Heart left ventricle (tissue), 16 donors: ENCODE results near the gene HS3ST3A1. TPM values are rescaled to one million over a fixed set of nuclear protein-coding genes. Genes with fewer than 3 reads are reported as not detected.

Source experiments
- ATAC-seq, 4 donors: fragments of 200-7000 bp; cut with Tn5 transposase; one replicate each; pipeline ENCODE4 v1.9.1; 2020 to 2022; ENCODE audit warnings: moderate library complexity in 4 of 4, mild to moderate bottlenecking in 3 of 4, moderate number of reproducible peaks in 1 of 4
- DNase-seq, 5 donors: peaks; one replicate each; pipeline ENCODE4 v3.0.0-alpha.2; 2020
- H3K27ac ChIP-seq, 12 donors: fragments of 200-600 bp; sonication (generic) in 4 of 12; one replicate each; pipeline versions ENCODE4 v1.5.0 to v1.8.0; 2016 to 2022; ENCODE audit warnings: mild to moderate bottlenecking in 2 of 12
- H3K27me3 ChIP-seq, 9 donors: fragments of 200-600 bp; sonication (generic) in 2 of 9; one replicate each; pipeline versions ENCODE4 v1.5.1 to v1.8.0; 2016 to 2022; ENCODE audit warnings: mild to moderate bottlenecking in 3 of 9
- H3K36me3 ChIP-seq, 9 donors: fragments of 200-600 bp; sonication (generic) in 2 of 9; one replicate each; pipeline versions ENCODE4 v1.5.0 to v1.8.0; 2018 to 2022; ENCODE audit warnings: mild to moderate bottlenecking in 2 of 9
- H3K4me1 ChIP-seq, 12 donors: fragments of 200-600 bp; sonication (generic) in 4 of 12; one replicate each; pipeline versions ENCODE4 v1.5.0 to v1.8.0; 2016 to 2022; ENCODE audit warnings: mild to moderate bottlenecking in 3 of 12
- H3K4me3 ChIP-seq, 12 donors: fragments of 200-600 bp; sonication (generic) in 4 of 12; one replicate each; pipeline versions ENCODE4 v1.5.0 to v1.8.0; 2017 to 2022; ENCODE audit warnings: mild to moderate bottlenecking in 9 of 12, moderate library complexity in 4 of 12
- H3K9me3 ChIP-seq, 12 donors: fragments of 200-600 bp; sonication (generic) in 4 of 12; one replicate each; pipeline versions ENCODE4 v1.5.0 to v1.8.0; 2016 to 2022; ENCODE audit warnings: mild to moderate bottlenecking in 1 of 12
- POLR2A ChIP-seq, 2 donors: fragments of 450-650 bp; IDR thresholded peaks; one replicate each; pipeline ENCODE4 v1.6.1; 2017; ENCODE audit warnings: antibody characterized with exemption in 2 of 2, mild to moderate bottlenecking in 2 of 2, moderate library complexity in 2 of 2
- WGBS, 4 donors: extraction: QIAGEN DNeasy Blood & Tissue Kit in 2 of 4; methylation state at CpG; one replicate each; pipeline versions ENCODE4 v1.1.5 to v1.1.7; 2013 to 2018; 5-methylcytosine and 5-hydroxymethylcytosine counted together
- intact Hi-C, 10 donors: fragments of 100-400 bp; cut with DNase I; formaldehyde crosslinking; loops; one replicate each; pipeline versions ENCODE4 v1.11.1 to v1.14.2; 2022
- polyA plus RNA-seq, 2 donors: library from polyadenylated mRNA; stranded (reverse); fragments of 200-250 nt; gene quantifications; one replicate each; pipeline ENCODE4 v1.2.3, GENCODE V29; 2013
- total RNA-seq, 9 donors: library from RNA; depleted of rRNA in 2 of 9; stranded (reverse); fragments of >200 nt in 2 of 9; fragmentation: NEBNext Ultra II Directional in 3 of 9; extraction: Animal tissue kit (Norgen Biotek cat#: 25700) in 3 of 9; gene quantifications; one replicate each; pipeline versions ENCODE4 v1.1.0 to v1.2.4, GENCODE V29; 2016 to 2023
- TF ChIP-seq, protein P1 (sequence below), 12 donors: fragments of 200-600 bp; sonication (generic) in 4 of 12; IDR thresholded peaks; one replicate each; pipeline versions ENCODE4 v1.5.0 to v1.8.0; 2018 to 2022; ENCODE audit warnings: antibody characterized with exemption in 12 of 12, mild to moderate bottlenecking in 5 of 12
- donor health status: ischemic (EF 13 %, LVEDD 7.1; RV severe dilation, severe dysfunction).
- donor health status: healthy with polysubstance abuse.
- donor health status: DM: no; HTN: yes; CAD: no.
- donor health status: DM: no; HTN: no; CAD: no.
- donor health status: ischemic (EF 25% LVEDD 6.9; RV normal size, moderate dysfunction).
- donor health status: ischemic (EF 25% LVEDD 5.7; RV mildly dilated, moderate dysfunction).
- donor health status: healthy.
- donor health status: DM: yes; HTN: yes; CAD: no.
- donor health status: ischemic (EF 35%, LVEDD 5.7; RV mildly dilated, moderate dysfunction).
- donor health status: nonischemic (EF 11% LVEDD 7.7; RV severe dilation, severe dysfunction).
- donor health status: DM: yes; HTN: yes; CAD: no.
- donor health status: PGD.
- donor health status: ischemic (EF 29% LVEDD 5.4; RV normal size, mild dysfunction).
- donor health status: nonischemic (EF 23%, LVEDD 6.1; RV moderate dilation, normal function).

The HS3ST3A1 gene
- total and polyA plus RNA-seq, 11 donors, result 0.08 to 5.7 (median 1.8) TPM

DNA sequence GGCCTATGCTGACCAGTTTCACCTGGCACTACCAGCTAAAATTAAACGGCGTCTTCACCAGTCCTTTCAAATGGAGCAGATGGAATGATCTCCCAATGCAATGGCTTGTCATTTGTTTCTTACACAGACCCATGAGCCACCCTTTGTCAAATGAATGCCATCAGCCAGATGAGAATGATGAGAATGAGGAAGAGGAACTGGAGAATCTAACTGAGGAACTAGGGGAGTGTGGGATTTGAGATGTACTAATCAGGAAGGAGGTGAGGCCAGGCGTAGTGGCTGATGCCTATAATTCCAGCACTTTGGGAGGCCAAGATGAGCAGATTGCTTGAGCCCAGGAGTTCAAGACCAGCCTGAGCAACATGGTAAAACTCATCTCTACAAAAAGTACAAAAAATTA lies 116.4 kb downstream of the HS3ST3A1 start:
- Histone ChIP-seq H3K4me1 (no peaks in the 10 kb centered on the region), H3K27ac (no peak overlapping the region), H3K36me3 (no peaks in the 10 kb centered on the region), H3K9me3 (peaks cover 0 to 18% (median 10%) of the 10 kb centered on the region in 12 donors), H3K4me3 (no peak overlapping the region), H3K27me3 (no peaks in the 10 kb centered on the region)
- WGBS, 4 donors, result 84 to 89% (median 87%) methylated on average over 3 of the region's 3 CpGs
- no peak for ATAC-seq
- no peak for DNase-seq
- TF ChIP-seq, protein P1, sequence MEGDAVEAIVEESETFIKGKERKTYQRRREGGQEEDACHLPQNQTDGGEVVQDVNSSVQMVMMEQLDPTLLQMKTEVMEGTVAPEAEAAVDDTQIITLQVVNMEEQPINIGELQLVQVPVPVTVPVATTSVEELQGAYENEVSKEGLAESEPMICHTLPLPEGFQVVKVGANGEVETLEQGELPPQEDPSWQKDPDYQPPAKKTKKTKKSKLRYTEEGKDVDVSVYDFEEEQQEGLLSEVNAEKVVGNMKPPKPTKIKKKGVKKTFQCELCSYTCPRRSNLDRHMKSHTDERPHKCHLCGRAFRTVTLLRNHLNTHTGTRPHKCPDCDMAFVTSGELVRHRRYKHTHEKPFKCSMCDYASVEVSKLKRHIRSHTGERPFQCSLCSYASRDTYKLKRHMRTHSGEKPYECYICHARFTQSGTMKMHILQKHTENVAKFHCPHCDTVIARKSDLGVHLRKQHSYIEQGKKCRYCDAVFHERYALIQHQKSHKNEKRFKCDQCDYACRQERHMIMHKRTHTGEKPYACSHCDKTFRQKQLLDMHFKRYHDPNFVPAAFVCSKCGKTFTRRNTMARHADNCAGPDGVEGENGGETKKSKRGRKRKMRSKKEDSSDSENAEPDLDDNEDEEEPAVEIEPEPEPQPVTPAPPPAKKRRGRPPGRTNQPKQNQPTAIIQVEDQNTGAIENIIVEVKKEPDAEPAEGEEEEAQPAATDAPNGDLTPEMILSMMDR (IDR thresholded peaks at IDR 0.05), result no peak
- no peak for TF ChIP-seq POLR2A (IDR thresholded peaks at IDR 0.05)
- intact Hi-C loops, result no loop called here

DNA sequence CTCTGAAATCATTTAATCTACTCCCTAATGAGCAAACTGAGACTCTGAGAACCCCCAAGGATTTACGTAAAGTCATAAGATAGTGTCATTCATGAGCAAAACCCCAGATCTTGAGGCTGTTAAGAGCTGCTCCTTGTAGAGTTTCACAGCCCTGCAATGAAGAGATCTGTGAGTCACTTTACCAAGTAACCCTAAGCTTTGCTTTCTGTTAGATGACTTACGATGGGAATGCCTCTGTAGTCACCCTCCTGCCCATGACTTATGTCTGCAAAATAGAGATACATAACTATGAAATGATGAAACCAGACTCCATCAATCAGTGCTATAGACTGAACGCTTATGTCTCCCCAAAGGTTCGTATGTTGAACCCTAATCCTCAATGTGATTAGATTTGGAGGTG lies 117.7 kb downstream of the HS3ST3A1 start:
- H3K4me3 ChIP-seq, result no peak overlapping the region
- intact Hi-C loops, result no loop called here
- 90 to 95% (median 93%) methylated on average over 4 of the region's 4 CpGs for WGBS, 4 donors
- H3K36me3 ChIP-seq, result no peaks in the 10 kb centered on the region
- H3K9me3 ChIP-seq, result peaks cover 0 to 25% (median 15%) of the 10 kb centered on the region in 12 donors
- no peaks in the 10 kb centered on the region for H3K4me1 ChIP-seq
- ATAC-seq, result no peak
- DNase-seq, result no peak
- TF ChIP-seq, protein P1 (IDR thresholded peaks at IDR 0.05), result no peak
- no peak for TF ChIP-seq POLR2A (IDR thresholded peaks at IDR 0.05)
- no peaks in the 10 kb centered on the region for H3K27me3 ChIP-seq
- no peak overlapping the region for H3K27ac ChIP-seq

DNA sequence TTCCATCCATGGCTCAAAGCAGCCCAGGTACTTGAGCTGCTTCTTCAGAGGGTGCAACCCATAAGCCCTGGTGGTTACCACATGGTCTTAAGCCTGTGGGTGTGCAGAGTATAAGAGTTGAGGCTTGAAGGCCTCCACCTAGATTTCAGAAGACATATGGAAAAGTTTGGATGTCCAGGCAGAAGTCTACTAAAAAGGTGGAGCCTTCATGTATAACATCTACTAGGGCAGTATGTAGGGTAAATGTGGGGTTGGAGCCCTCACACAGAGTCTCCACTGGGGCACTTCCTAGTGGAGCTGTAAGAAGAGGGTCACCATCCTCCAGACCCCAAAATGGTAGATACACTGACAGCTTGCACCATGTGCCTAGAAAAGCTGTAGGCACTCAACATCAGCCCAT lies 120.9 kb downstream of the HS3ST3A1 start:
- Histone ChIP-seq H3K9me3 (peaks cover 0 to 25% (median 15%) of the 10 kb centered on the region in 12 donors), H3K4me1 (no peaks in the 10 kb centered on the region), H3K27me3 (no peaks in the 10 kb centered on the region), H3K4me3 (no peak overlapping the region), H3K27ac (no peak overlapping the region), H3K36me3 (no peaks in the 10 kb centered on the region)
- TF ChIP-seq, protein P1 (IDR thresholded peaks at IDR 0.05), result no peak
- TF ChIP-seq POLR2A (IDR thresholded peaks at IDR 0.05), result no peak
- intact Hi-C loops, result no loop called here
- DNase-seq (no peak), ATAC-seq (no peak)

DNA sequence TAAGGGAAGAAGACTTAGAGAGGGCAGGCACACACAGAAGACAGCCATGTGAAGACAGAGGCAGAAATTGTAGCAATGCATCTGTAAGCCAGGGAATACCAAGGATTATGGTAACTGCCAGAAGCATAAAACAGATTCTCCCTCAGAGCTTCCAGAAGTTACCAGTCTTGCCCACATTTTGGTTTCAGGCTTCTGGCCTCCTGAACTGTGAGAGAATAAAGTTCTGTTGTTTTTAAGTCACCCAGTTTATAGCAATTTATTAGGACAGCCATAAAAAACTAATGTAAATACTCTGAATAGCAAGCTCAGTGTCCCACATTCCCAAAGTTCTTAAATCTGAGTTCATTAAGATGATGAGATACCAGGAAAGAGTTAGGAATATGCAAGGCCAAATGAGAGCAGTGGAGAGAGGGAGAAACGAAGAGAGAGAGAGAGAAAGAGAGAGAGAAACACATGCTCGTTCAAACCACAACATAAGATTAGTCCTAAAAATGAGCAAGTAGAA lies 123.4 kb downstream of the HS3ST3A1 start:
- WGBS, 4 donors, result 66 to 76% (median 74%) methylated on average over 2 of the region's 2 CpGs
- intact Hi-C loops, result no loop called here
- TF ChIP-seq, protein P1 (IDR thresholded peaks at IDR 0.05), result no peak
- TF ChIP-seq POLR2A (IDR thresholded peaks at IDR 0.05), result no peak

More for the DNA sequence above, 123.4 kb downstream of the HS3ST3A1 start:
- no peaks in the 10 kb centered on the region for H3K36me3 ChIP-seq
- H3K4me1 ChIP-seq, result peaks cover 0 to 4% (median 0%) of the 10 kb centered on the region in 12 donors
- DNase-seq (no peak), ATAC-seq (no peak)
- H3K27ac ChIP-seq, result no peak overlapping the region
- H3K27me3 ChIP-seq, result no peaks in the 10 kb centered on the region
- peaks cover 0 to 25% (median 15%) of the 10 kb centered on the region in 12 donors for H3K9me3 ChIP-seq
- no peak overlapping the region for H3K4me3 ChIP-seq
